Head of caudate nucleus (tissue), 42 donors: ENCODE data around the gene KLHL9.
A peak's percentile ranks its signal among the peaks of the same experiment; 100 is the strongest.

Experiments used
- DNase-seq, 42 donors: peaks; one replicate each; pipeline versions ENCODE4 v3.0.0 to v3.0.0-alpha.2; 2020 to 2021; ENCODE audit warnings: mixed read lengths in 7 of 42
- intact Hi-C: fragments of 100-400 bp; cut with DNase I; formaldehyde crosslinking; loops from one replicate; pipeline ENCODE4 v1.15.0; 2022

KLHL9 gene

DNA sequence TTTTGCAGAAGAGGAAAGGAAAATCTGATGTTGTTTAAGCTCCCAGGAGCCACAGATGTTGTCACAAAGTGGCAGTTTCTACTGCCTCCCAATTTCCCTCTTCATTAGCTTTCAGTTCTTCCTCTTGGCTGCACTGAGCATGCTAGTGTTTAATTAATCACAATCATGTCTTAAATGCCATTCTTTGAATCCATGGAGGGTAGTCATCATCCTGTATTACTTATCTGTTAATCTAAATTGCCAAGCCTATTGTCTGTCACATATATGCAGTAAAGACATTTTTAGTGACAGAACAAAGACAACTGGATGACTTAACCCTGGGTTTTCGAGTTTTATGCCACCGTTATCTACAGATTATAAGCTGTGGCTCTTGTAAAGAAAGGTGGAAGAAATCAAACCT is 14.7 kb downstream of the KLHL9 start:
- no peak for DNase-seq
- intact Hi-C loops = no loop called here

DNA sequence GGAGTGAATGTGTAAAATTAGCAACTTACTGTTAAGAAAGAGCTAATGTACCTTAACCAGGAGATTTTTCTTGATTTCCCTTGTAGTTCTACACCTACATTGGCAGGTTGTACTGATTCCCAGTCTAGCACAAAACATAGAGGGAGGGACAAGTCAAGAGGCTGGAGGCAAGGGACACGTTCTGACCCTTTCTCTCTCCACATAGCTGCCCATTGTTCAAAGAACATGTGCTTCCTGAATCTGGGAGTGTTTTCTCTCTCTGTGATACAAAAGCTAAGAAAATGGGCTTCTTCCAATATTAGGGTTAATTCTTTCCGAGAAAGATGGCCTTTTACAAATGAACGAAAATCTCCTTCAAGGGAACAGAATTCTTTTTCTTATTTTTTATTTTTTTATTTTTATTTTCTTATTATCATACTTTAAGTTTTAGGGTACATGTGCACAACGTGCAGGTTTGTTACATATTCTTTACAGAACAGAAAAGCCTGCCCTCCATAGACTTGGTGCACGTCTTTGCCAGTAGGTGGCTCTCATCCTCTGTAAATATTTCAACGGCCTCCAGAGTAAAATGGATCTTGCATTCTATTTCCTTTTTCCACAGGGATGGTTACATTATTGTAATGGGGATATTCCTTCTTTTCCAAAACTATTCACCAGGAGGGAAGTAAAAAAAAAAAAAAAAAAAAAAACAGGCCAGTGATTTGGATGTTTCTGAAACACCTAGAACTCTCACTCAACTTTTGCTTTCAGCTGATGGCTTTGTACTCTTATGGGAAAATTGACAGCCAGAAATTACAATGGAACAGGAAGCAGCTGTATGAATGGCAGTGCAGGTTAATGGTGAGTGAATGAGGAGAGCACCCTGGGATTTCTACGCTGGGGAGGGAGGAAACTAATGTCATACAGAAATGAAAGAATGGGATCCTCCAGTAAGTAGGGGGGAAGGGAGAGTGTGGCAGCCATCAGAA is 17.0 kb downstream of the KLHL9 start:
- intact Hi-C loops = loop anchor here (10.0 kb wide), 1 partner anchor 477 kb away; no protein-coding TSS in a partner anchor
- peak in 38 of 42 donors; percentile 14 to 81 (median 54) for DNase-seq

DNA sequence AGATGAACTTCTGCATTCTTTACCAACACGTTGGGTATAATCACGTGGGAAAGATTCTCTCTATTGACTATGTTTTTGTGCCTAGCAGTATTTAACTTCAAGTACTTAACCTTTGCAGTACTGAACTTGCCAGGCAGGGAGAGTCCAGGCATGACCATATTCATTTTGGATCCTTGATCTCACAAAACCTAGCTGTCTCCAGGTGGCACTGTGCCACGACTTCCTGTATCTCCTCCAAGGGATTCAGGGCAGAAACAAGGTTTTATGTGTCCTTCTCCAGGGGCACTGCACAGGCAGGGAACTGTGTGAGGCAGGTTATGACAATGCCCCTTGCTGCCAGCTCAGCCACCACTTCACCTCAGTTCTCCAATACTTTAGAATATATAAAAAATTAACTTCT is 18.3 kb downstream of the KLHL9 start:
- DNase-seq = no peak
- intact Hi-C loops = loop anchor here (10.0 kb wide), 1 partner anchor 478 kb away; no protein-coding TSS in a partner anchor

DNA sequence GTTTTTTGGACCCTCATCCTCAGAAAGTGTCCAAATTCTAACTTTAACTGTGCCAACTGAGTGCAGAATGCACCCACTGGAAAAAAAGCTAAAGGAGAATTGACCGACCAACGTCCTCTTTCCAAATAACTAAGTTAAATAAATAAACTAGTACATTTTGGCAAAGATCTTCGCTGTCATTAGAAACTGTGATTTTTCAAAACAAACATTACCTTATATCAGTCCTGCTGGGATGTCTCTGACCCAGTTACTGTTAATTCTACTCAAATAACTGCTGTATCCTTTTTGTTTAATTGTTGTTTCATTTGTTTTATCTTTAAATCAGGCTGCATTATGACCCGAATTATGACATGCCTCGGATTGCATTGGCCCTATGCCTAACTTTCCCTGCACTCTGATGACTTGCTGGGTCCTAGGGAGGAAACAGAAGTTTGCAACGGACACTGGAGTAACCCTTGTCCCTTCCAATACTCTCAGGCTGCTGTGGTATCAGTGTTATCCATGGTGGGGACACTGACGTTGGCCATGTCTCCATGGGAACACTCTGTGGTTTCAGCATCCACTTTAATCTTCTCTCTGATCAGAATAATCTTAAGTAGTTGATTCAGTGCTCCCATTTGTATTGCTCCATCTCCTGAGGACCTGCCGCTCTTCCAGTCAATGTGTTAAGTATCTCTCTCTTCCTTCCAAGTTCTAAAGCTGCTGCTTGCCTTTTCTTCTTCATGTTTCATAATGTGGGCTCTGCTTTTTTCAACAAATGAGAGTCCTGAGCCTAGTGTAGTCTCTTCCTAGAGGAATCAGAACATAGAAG is 19.0 kb downstream of the KLHL9 start:
- no peak for DNase-seq
- intact Hi-C loops = loop anchor here (10.0 kb wide), 1 partner anchor 479 kb away; no protein-coding TSS in a partner anchor

DNA sequence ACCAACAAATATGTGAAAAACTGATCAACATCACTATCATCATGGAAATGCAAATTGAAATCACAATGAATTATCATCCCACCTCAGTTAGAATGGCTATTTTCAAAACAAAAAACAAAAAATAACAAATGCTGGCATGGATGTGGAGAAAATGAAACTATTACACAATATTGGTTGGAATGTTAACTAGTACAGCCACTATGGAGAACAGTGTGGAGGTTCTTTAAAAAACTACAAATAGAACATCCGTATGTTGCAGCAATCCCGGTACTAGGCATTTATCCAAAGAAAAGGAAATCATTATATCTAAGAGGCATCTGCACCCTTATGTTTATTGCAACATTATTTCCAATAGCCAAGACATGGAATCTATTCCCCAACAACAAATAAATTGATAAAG is 21.1 kb downstream of the KLHL9 start:
- intact Hi-C loops = loop anchor here (10.0 kb wide), 1 partner anchor 481 kb away; no protein-coding TSS in a partner anchor
- DNase-seq = no peak

DNA sequence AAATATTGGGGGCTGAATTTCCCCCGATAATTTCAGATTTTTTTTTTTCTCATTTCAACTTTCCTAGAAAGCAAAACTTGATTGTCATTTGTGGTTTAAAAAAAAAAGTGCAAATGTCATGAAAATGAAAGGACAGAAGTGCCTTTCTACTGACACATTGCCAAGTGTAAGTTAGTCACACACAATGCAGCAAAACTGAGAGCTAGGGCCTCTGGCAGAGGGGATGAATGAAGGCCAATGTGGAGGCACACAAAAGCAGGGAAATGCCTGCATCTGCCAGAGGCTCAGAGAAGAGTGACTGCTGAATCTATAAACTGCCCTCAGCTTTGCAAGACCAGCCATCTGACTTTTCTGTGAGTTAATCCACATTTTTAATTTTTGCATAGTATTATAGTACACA is 23.3 kb downstream of the KLHL9 start:
- intact Hi-C loops = loop anchor here (10.0 kb wide), 1 partner anchor 483 kb away; no protein-coding TSS in a partner anchor
- DNase-seq = peak in 1 of 42 donors; percentile 43

DNA sequence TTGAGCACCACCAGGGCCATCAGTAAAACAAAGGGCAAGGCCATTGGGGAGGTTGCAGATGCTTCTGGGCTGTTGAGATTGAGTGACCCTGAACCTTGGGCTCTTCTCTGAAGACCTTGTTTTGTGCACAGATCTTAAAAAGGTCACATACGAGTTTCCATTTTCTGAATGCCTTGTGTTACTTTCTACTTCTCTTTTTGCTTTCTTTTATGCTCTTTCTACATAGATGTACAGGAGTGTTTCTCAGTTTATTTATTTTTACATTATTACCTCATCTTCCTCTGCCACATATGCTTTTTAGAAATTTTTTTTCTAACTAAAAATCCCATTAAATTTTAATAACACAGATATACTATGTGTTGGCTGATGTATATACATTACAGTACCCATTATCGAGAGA is 30.0 kb downstream of the KLHL9 start, which contains the start of gene IFNA5:
TSS of gene IFNA5 (minus strand) at position 101 of the 400 bp plus-strand sequence. CDS start at position 44, 57 bp downstream.
- no peak for DNase-seq
- intact Hi-C loops = no loop called here

DNA sequence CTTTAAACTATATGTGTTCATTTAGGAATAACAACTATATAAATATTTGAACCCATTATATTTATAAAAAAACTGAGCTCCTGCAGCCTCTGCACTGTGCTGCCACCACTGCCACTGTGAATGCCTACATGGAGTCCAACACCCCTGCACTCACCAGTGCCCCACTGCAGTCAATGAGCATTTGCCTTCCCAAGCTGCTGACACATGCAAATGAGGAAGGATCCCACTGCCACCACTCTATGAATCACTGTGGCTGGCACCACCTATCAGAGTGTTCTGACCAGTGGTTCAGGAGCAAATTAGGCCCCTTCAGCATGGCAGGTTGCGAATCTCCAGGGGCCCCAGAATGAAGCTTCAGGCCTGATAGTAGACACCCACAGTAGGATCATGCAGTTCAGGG is 39.2 kb downstream of the KLHL9 start:
- intact Hi-C loops = no loop called here
- no peak for DNase-seq

DNA sequence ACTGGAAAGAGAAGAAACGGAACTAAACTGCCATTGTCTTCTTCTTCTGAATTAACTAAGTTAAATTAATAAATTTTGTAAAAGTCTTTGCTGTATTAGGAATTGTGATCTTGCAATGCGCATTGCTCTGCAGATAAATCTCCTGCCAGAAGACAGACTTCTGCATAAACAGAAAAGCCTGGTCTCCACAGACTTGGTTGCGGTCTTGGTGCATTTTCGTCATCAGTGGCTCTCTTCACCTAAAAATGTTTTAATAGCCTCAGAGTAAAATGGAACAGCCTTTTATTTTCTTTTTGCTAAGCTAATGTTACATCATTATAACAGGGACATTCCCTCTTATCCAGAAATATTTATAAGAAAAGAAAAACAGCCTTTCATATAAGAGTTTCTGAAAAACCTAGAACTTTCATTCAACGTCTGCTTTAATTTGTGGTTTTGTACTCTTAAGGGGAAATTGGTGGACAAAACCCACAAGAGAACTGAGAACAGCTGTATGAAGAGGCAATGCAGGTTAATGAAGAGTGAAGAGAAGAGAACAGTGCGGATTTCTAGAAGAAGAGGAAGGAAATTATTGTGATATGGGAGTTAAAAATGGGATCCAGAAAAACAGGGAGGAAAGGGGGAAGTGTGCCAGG is 40.2 kb downstream of the KLHL9 start:
- no peak for DNase-seq
- intact Hi-C loops = no loop called here

DNA sequence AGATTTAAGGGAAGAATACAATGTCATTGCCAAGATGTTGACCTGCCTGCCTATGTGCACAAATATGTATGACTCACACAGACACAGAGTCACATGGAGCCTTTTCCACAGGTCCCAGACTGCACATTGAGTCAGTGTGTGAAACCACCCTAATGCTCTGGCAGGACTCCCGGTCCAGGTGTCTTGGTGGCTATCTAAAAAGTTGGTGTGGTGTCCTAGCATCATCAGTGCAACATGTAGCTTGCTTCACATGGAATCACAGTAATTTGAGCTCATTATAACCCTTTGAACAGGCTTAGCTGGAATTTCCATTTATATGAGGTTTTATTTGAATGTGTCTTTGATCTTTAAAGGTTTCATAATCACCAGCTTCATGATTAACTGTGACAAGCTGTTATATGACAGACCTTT is 40.8 kb downstream of the KLHL9 start:
- DNase-seq = no peak
- intact Hi-C loops = no loop called here

DNA sequence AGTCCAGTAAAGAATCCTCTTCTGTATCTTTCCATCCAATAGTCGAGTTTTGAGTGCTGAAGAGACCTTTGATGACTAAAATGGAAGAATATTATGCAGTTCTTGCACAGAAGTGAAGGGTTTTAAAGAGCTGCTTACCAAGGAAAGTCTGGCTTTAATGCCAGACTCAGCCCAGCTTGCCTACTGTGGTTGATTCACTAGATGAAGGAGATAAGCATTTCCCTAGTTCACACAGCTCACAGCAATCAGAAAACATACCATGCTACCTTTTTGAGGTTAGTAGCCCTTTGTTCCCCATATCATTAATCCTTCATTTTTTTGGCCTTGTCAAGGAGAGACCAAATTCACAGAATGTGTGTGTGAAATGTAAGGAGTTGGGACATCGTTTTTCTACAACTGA is 45.4 kb downstream of the KLHL9 start:
- intact Hi-C loops = no loop called here
- no peak for DNase-seq

DNA sequence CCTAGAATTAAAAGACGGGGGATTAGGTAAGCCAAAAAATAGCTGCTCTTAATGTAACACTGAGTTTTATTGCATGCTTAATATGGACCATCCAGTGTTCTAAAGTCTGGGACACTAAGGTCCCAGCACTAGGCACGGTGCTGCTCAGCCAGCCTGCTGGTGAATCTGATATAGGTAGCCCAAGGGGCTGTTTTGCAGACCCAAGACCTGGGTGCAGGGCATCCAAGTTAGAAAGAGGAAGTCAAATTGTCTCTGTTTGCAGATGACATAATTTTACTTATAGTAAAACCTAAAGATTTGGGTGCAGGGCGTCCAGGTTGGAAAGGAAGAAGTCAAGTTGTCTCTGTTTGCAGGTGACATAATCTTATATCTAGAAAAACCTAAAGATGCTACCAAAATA is 47.9 kb downstream of the KLHL9 start:
- DNase-seq = no peak
- intact Hi-C loops = no loop called here

DNA sequence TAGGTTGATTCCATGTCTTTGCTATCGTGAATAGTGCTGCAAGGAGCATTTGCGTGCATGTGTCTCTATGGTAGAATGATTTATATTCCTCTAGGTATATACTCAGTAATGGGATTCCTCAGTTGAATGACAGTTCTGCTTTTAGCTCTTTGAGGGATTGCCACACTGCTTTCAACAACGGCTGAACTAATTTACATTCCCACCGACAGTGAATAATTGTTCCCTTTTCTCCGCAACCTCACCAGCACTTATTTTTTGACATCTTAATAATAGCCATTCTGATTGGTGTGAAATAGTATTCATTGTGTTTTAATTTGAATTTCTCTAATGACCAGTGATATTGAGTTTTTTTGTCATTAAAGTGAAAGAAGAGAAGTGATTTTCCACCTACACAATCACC is 48.5 kb downstream of the KLHL9 start:
- intact Hi-C loops = no loop called here
- no peak for DNase-seq

DNA sequence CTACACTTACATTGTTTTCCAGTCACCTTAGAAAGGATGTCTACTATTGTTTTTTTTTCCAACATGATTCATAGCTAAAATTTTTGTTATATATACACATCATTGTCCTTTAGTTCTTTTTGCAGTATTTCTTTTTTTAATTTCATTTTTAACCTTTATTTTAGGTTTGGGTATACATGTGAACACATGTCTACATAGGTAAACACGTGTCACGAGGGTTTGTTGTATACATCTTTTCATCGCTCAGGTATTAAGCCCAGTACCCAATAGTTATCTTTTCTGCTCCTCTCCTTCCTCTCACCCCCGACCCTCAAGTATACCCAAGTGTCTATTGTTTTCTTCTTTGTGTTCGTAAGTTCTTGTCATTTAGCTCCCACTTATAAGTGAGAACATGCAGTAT is 49.1 kb downstream of the KLHL9 start:
- intact Hi-C loops = no loop called here
- DNase-seq = no peak

DNA sequence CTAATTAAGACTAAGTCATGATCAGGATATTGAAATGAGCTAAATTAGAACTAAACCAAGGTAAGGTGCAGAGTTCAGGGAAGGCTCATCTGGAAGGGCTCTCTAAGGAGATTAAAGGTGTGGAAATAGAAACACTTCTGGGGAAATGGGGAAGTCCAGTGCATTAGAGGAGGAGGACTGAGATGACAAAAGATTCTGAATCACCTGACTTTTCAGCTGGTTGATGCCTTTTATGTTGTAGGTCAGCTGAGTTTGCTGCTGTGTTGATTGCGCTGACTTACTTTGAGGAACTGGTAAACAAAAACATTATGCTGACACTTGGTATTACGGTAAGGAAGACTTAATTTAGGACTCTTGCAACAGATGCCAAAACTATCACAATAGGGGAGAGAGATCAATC is 53.9 kb downstream of the KLHL9 start:
- DNase-seq = no peak
- intact Hi-C loops = no loop called here
